RWPE2 (cell line): ENCODE results near the gene VPS35L.
A peak's percentile ranks its signal among the peaks of the same experiment; 100 is the strongest.

Source experiments
- ATAC-seq: fragments of 200-7000 bp; cut with Tn5 transposase; 3 replicates; pipeline ENCODE4 v1.9.1; 2021; ENCODE audit warnings: low read depth
- DNase-seq: peaks from one replicate; pipeline ENCODE4 v3.0.0-alpha.2; 2020; ENCODE audit warnings: low spot score
- H3K27ac ChIP-seq: fragments of 450-650 bp; 2 replicates; pipeline ENCODE4 v1.5.1; 2017; ENCODE audit warnings: mild to moderate bottlenecking; ENCODE audit not compliant: poor library complexity, severe bottlenecking
- H3K27me3 ChIP-seq: fragments of 250-450 bp; sonication (Bioruptor Pico); 2 replicates; pipeline ENCODE4 v1.5.1; 2021; ENCODE audit warnings: mild to moderate bottlenecking, moderate library complexity; ENCODE audit not compliant: insufficient read depth, poor library complexity, severe bottlenecking
- H3K36me3 ChIP-seq: fragments of 250-450 bp; sonication (Bioruptor Pico); 2 replicates; pipeline ENCODE4 v1.5.1; 2020; ENCODE audit warnings: low read depth, mild to moderate bottlenecking, moderate library complexity
- H3K4me1 ChIP-seq: fragments of 250-450 bp; sonication (Bioruptor Pico); 2 replicates; pipeline ENCODE4 v1.5.1; 2021; ENCODE audit warnings: mild to moderate bottlenecking, moderate library complexity; ENCODE audit not compliant: insufficient read depth, poor library complexity, severe bottlenecking
- H3K4me3 ChIP-seq: fragments of 250-450 bp; sonication (Bioruptor Pico); 2 replicates; pipeline ENCODE4 v1.5.1; 2021; ENCODE audit warnings: mild to moderate bottlenecking, moderate library complexity; ENCODE audit not compliant: severe bottlenecking
- H3K9me3 ChIP-seq: fragments of 250-450 bp; sonication (Bioruptor Pico); 2 replicates; pipeline ENCODE4 v1.5.1; 2021; ENCODE audit warnings: mild to moderate bottlenecking, moderate library complexity; ENCODE audit not compliant: severe bottlenecking
- CTCF ChIP-seq: fragments of 450-650 bp; IDR thresholded peaks from one replicate; pipeline ENCODE4 v1.5.1; 2017; ENCODE audit warnings: mild to moderate bottlenecking, moderate library complexity; ENCODE audit not compliant: poor library complexity, severe bottlenecking

The VPS35L gene

GRCh38 chr16:19513377-19514053, 42.0 kb upstream of the VPS35L start:
- ATAC-seq (no peak), DNase-seq (no peak)
- H3K27me3 ChIP-seq, result no peaks in the 10 kb centered on the region
- H3K4me1 ChIP-seq, result peaks cover 14% of the 10 kb centered on the region
- H3K36me3 ChIP-seq, result peaks cover 79% of the 10 kb centered on the region
- TF ChIP-seq CTCF, result no peak
- H3K27ac ChIP-seq, result no peak overlapping the region
- H3K9me3 ChIP-seq, result no peaks in the 10 kb centered on the region
- no peak overlapping the region for H3K4me3 ChIP-seq

GRCh38 chr16:19515757-19516156, 39.7 kb upstream of the VPS35L start:
- Histone ChIP-seq H3K27ac (no peak overlapping the region), H3K4me1 (peaks cover 14% of the 10 kb centered on the region), H3K9me3 (no peaks in the 10 kb centered on the region), H3K4me3 (no peak overlapping the region), H3K36me3 (peaks cover 65% of the 10 kb centered on the region), H3K27me3 (no peaks in the 10 kb centered on the region)
- DNase-seq (no peak), ATAC-seq (no peak)
- TF ChIP-seq CTCF, result no peak

GRCh38 chr16:19517424-19518089, 37.9 kb upstream of the VPS35L start:
- no peak for TF ChIP-seq CTCF
- Histone ChIP-seq H3K4me1 (peaks cover 14% of the 10 kb centered on the region), H3K27ac (no peak overlapping the region)

GRCh38 chr16:19518388-19518787, 37.1 kb upstream of the VPS35L start:
- Histone ChIP-seq H3K4me1 (peaks cover 14% of the 10 kb centered on the region), H3K27me3 (no peaks in the 10 kb centered on the region), H3K36me3 (peaks cover 43% of the 10 kb centered on the region), H3K27ac (no peak overlapping the region), H3K9me3 (no peaks in the 10 kb centered on the region), H3K4me3 (no peak overlapping the region)
- no peak for DNase-seq
- no peak for ATAC-seq
- no peak for TF ChIP-seq CTCF

More at GRCh38 chr16:19517424-19518089, 37.9 kb upstream of the VPS35L start:
- DNase-seq (no peak), ATAC-seq (peak; percentile 66)
- Histone ChIP-seq H3K4me3 (no peak overlapping the region), H3K27me3 (no peaks in the 10 kb centered on the region), H3K36me3 (peaks cover 52% of the 10 kb centered on the region), H3K9me3 (no peaks in the 10 kb centered on the region)

- no peaks in the 10 kb centered on the region for H3K27me3 ChIP-seq
- no peaks in the 10 kb centered on the region for H3K9me3 ChIP-seq
- H3K27ac ChIP-seq, result peak overlapping the region; percentile 55
- no peak for ATAC-seq
- DNase-seq, result no peak
- TF ChIP-seq CTCF, result no peak
- H3K4me1 ChIP-seq, result peaks cover 19% of the 10 kb centered on the region
- H3K4me3 ChIP-seq, result peak overlapping the region; percentile 76
- peaks cover 20% of the 10 kb centered on the region for H3K36me3 ChIP-seq
Measured at GRCh38 chr16:19520861-19521331, 34.6 kb upstream of the VPS35L start.
